HEK293T (cell line): ENCODE data around the gene SUV39H1.
A peak's percentile ranks its signal among the peaks of the same experiment; 100 is the strongest.
"Not testable (repeated sequence)": the region's sequence is repeated elsewhere in the genome, so short reads cannot be mapped to it uniquely, and the experiment has no call there.

Experiments used
- CTCF ChIA-PET: fragments of 350-600 bp; formaldehyde crosslinking; extraction: SDS; loops from one replicate; lab custom pipeline; 2021; ENCODE audit warnings: antibody characterized with exemption, inconsistent platforms; lab: Yijun Ruan, JAX
- POLR2A ChIA-PET: fragments of 350-600 bp; formaldehyde crosslinking; extraction: SDS; loops from one replicate; lab custom pipeline; 2020; ENCODE audit warnings: antibody characterized with exemption, inconsistent platforms; lab: Yijun Ruan, JAX
- DNase-seq: peaks from one replicate; pipeline ENCODE4 v3.0.0; 2012; ENCODE audit warnings: mixed read lengths; ENCODE audit errors: extremely low spot score
- ARNT ChIP-seq: fragments of 450-650 bp; IDR thresholded peaks from 2 replicates; pipeline ENCODE4 v1.6.1; 2017; ENCODE audit warnings: mild to moderate bottlenecking
- BHLHE40 ChIP-seq: fragments of 450-650 bp; IDR thresholded peaks from 2 replicates; pipeline ENCODE4 v1.6.1; 2016; ENCODE audit warnings: mild to moderate bottlenecking, moderate library complexity, borderline replicate concordance
- CTBP1 ChIP-seq: fragments of 450-650 bp; IDR thresholded peaks from 2 replicates; pipeline ENCODE4 v1.6.1; 2016; ENCODE audit warnings: borderline replicate concordance
- ELF4 ChIP-seq: fragments of 450-650 bp; IDR thresholded peaks from 2 replicates; pipeline ENCODE4 v1.6.1; 2017; ENCODE audit warnings: antibody characterized with exemption
- FOXA1 ChIP-seq: fragments of 450-650 bp; IDR thresholded peaks from 2 replicates; pipeline ENCODE4 v1.6.1; 2016; ENCODE audit warnings: mild to moderate bottlenecking
- FOXK2 ChIP-seq: fragments of 450-650 bp; IDR thresholded peaks from 2 replicates; pipeline ENCODE4 v1.6.1; 2016; ENCODE audit warnings: mild to moderate bottlenecking
- FOXM1 ChIP-seq: fragments of 450-650 bp; IDR thresholded peaks from 2 replicates; pipeline ENCODE4 v1.6.1; 2017; ENCODE audit warnings: mild to moderate bottlenecking, borderline replicate concordance
- HDGF ChIP-seq: fragments of 450-650 bp; IDR thresholded peaks from 2 replicates; pipeline ENCODE4 v1.6.1; 2017; ENCODE audit warnings: antibody characterized with exemption, borderline replicate concordance
- L3MBTL2 ChIP-seq: fragments of 450-650 bp; conservative IDR thresholded peaks from 2 replicates; pipeline ENCODE4 v1.6.1; 2016; ENCODE audit warnings: mild to moderate bottlenecking
- LEF1 ChIP-seq: fragments of 450-650 bp; IDR thresholded peaks from 2 replicates; pipeline ENCODE4 v1.6.1; 2017; ENCODE audit warnings: mild to moderate bottlenecking, borderline replicate concordance
- NFRKB ChIP-seq: fragments of 450-650 bp; IDR thresholded peaks from 2 replicates; pipeline ENCODE4 v1.6.1; 2016; ENCODE audit warnings: mild to moderate bottlenecking, moderate library complexity
- PKNOX1 ChIP-seq: fragments of 450-650 bp; IDR thresholded peaks from 2 replicates; pipeline ENCODE4 v1.6.1; 2016
- SP1 ChIP-seq: fragments of 450-650 bp; IDR thresholded peaks from 2 replicates; pipeline ENCODE4 v1.6.1; 2017
- SUZ12 ChIP-seq: fragments of 450-650 bp; IDR thresholded peaks from 2 replicates; pipeline ENCODE4 v1.6.1; 2016; ENCODE audit warnings: mild to moderate bottlenecking
- TARDBP ChIP-seq: fragments of 450-650 bp; IDR thresholded peaks from 2 replicates; pipeline ENCODE4 v1.6.1; 2016
- ZNF384 ChIP-seq: fragments of 450-650 bp; IDR thresholded peaks from 2 replicates; pipeline ENCODE4 v1.6.1; 2016

The SUV39H1 gene

DNA sequence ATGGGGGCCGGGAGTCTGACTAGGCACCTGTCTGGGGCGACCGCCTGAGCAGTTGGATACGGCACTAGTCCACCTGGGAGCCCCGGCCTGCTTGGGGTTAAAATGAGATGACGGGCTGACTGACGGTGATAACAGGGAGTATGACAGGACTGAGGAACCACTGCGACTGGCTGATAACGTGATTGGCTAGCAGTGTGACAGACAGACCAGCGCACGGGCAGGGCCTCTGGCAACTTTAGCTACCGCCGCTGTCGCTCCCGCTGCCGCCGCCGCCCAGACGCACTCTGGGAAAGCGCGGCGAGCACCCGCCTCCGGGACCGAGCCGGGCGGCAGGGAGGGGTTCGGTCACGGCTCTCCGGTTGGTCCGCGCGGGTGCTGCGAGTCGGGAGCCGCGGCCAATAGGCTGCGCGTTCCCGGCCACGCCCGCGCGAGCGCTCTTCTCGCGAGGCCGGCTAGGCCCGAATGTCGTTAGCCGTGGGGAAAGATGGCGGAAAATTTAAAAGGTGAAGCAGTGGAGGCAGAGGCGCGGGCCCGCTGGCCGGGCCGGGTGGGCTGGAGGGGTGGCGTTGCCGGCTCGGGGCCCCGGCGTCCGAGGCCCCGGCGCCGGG, at the start of gene SUV39H1:
Gene SUV39H1, plus strand, starts transcription at position 434 of the 608 bp plus-strand sequence. Its CDS starts 51 bp downstream, at position 485.
- ChIA-PET CTCF (interaction anchor here (0.6 kb wide), 1 partner anchor 51 kb away, joined by 3 read pairs; no protein-coding TSS in a partner anchor), POLR2A (interaction anchor here (0.9 to 4.5 kb wide), 6 partner anchors 8 to 202 kb away, joined by 3 to 22 read pairs (median 3); partner anchors contain the start of gene PQBP1)
- peak; percentile 89 for DNase-seq
- TF ChIP-seq CTBP1 (no peak), PKNOX1 (peak; percentile 94)

DNA sequence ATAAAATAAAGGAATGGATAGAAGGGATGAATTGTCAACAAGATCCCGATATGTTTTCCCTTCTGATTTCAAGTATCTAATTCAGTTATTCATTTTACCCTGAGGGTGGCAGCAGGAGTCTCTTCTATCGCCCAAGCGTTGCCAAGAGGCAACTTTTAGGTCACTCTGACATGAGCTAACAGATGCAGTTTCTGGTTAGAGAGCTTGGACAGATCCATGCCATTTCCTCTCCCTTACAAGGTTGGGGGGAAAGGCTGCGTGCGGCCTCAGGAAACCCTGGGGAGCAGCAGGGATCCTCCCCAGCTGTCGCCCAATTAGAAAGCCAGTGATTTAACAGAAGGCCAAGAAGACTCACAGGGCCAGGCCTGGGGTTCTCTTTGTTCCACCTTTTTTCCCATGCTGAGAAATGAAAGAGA, 48.2 kb upstream of the SUV39H1 start:
- DNase-seq = peak; percentile 23
- CTCF ChIA-PET = no interaction called here

DNA sequence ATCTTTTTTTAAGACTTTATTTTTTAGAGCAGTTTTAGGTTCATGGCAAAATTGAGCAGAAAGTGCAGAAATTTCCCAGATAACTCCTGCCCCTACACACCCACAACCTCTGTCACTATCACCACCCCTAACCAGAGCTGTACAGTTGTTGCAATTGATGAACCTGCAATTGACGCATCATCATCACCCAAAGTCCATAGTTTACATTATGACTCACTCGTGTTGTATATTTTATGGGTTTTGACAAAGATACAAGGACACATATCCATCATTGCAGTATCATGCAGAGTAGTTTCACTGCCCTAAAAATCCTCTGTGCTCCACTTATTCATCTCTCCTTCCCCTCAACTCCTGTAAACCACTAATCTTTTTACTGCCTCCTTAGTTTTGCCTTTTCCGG, 47.4 kb upstream of the SUV39H1 start:
- POLR2A ChIA-PET = interaction anchor here (1.9 kb wide), 1 partner anchor 47 kb away, joined by 5 read pairs; no protein-coding TSS in a partner anchor
- CTCF ChIA-PET = no interaction called here
- TF ChIP-seq FOXM1 (no peak), CTBP1 (no peak), FOXK2 (no peak), FOXA1 (no peak), ELF4 (no peak), LEF1 (no peak), PKNOX1 (no peak), BHLHE40 (no peak)
- DNase-seq = no peak

More for the DNA sequence above, 48.2 kb upstream of the SUV39H1 start:
- POLR2A ChIA-PET = interaction anchor here (0.9 to 1.9 kb wide), 2 partner anchors 47 to 99 kb away, joined by 3 to 5 read pairs; no protein-coding TSS in a partner anchor
- TF ChIP-seq HDGF = no peak
- TF ChIP-seq PKNOX1 = no peak
- TF ChIP-seq ARNT = no peak
- TF ChIP-seq FOXA1 = no peak
- no peak for TF ChIP-seq NFRKB
- TF ChIP-seq LEF1 = no peak
- no peak for TF ChIP-seq SP1
- no peak for TF ChIP-seq FOXM1
- no peak for TF ChIP-seq FOXK2
- no peak for TF ChIP-seq TARDBP
- no peak for TF ChIP-seq CTBP1
- TF ChIP-seq L3MBTL2 = no peak
- TF ChIP-seq ZNF384 = no peak
- TF ChIP-seq SUZ12 = no peak
- TF ChIP-seq ELF4 = no peak
- TF ChIP-seq BHLHE40 = no peak

- CTCF ChIA-PET, DNase-seq, POLR2A ChIA-PET: not testable (repeated sequence)
Measured at GRCh38 chrX:48652055-48652579, 44.4 kb upstream of the SUV39H1 start.

GRCh38 chrX:48654746-48655145, 41.8 kb upstream of the SUV39H1 start:
- POLR2A ChIA-PET = interaction anchor here (1.0 kb wide), 1 partner anchor 22 kb away, joined by 6 read pairs; no protein-coding TSS in a partner anchor
- CTCF ChIA-PET, DNase-seq: not testable (repeated sequence)

- DNase-seq, CTCF ChIA-PET, POLR2A ChIA-PET: not testable (repeated sequence)
Measured at GRCh38 chrX:48659686-48660085, 36.8 kb upstream of the SUV39H1 start.

GRCh38 chrX:48663241-48663640, 33.3 kb upstream of the SUV39H1 start:
- CTCF ChIA-PET = no interaction called here

More at GRCh38 chrX:48663241-48663640, 33.3 kb upstream of the SUV39H1 start:
- no peak for DNase-seq
- POLR2A ChIA-PET = interaction anchor here (1.1 kb wide), 1 partner anchor 13 kb away, joined by 4 read pairs; no protein-coding TSS in a partner anchor
- TF ChIP-seq L3MBTL2 = no peak
- TF ChIP-seq ELF4 = no peak
- no peak for TF ChIP-seq BHLHE40
- TF ChIP-seq FOXK2 = no peak
- TF ChIP-seq FOXA1 = no peak
- no peak for TF ChIP-seq LEF1
- TF ChIP-seq ARNT = no peak
- no peak for TF ChIP-seq HDGF
- TF ChIP-seq NFRKB = no peak
